ENCODE measurements around the gene CXorf65. TPM values are rescaled to one million over a fixed set of nuclear protein-coding genes. Genes with fewer than 3 reads are reported as not detected.

CXorf65 gene
- total and polyA plus RNA-seq, 2 donors from 2014 or later = 3.0 TPM; not detected in 1

DNA sequence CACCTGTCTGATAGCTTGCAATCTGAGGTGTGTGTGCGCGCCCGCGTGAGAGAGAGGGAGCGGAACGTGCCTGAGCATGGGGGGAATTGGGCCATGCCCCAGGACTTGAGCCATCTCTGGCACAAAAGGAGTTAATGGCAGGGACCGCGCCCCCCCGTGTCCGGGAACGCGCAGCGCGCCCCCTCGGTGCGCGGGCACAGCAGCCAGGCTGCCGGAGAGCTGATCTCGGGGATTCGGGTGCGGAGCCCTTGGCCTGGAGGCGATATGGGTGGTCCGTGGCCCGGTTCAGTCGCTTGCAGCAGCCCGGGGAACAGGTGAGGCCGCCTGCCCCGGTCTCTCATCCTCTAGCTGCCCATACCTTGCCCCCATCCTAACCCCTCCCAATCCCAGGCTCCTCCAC is 38.1 kb upstream of the CXorf65 start, which contains the start of gene NLGN3:
Gene NLGN3 (plus strand): TSS at position 191 of the 400 bp plus-strand sequence. CDS start 2,909 bp downstream, outside the sequence.
- Histone ChIP-seq H3K4me3 (ENCODE audit: low read length in 3 of 3) (peak within 1 kb of the TSS in 2 of 3 donors; percentile 13 to 30), H3K27me3 (ENCODE audit: control insufficient read depth, insufficient read depth, low read length) (no peaks in the 10 kb centered on the region), H3K4me1 (ENCODE audit: control insufficient read depth in 2 of 3, insufficient read depth in 2 of 3, low read depth in 1 of 3, low read length in 3 of 3) (peaks cover 0 to 6% (median 0%) of the 10 kb centered on the region in 3 donors), H3K9ac (ENCODE audit: low read length in 3 of 3) (no peak within 1 kb of the TSS), H3K9me3 (ENCODE audit: control insufficient read depth in 2 of 3, insufficient read depth in 1 of 3, low read length in 3 of 3) (no peaks in the 10 kb centered on the region), H3K36me3 (ENCODE audit: control insufficient read depth in 2 of 3, insufficient read depth in 3 of 3, low read length in 3 of 3) (no peaks in the 10 kb centered on the region), H3K27ac (ENCODE audit: low read depth in 2 of 2, low read length in 2 of 2) (no peak within 1 kb of the TSS)
- TF ChIP-seq, protein P1, sequence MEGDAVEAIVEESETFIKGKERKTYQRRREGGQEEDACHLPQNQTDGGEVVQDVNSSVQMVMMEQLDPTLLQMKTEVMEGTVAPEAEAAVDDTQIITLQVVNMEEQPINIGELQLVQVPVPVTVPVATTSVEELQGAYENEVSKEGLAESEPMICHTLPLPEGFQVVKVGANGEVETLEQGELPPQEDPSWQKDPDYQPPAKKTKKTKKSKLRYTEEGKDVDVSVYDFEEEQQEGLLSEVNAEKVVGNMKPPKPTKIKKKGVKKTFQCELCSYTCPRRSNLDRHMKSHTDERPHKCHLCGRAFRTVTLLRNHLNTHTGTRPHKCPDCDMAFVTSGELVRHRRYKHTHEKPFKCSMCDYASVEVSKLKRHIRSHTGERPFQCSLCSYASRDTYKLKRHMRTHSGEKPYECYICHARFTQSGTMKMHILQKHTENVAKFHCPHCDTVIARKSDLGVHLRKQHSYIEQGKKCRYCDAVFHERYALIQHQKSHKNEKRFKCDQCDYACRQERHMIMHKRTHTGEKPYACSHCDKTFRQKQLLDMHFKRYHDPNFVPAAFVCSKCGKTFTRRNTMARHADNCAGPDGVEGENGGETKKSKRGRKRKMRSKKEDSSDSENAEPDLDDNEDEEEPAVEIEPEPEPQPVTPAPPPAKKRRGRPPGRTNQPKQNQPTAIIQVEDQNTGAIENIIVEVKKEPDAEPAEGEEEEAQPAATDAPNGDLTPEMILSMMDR (IDR thresholded peaks at IDR 0.05; ENCODE audit: borderline replicate concordance, extremely low read depth, insufficient read depth) = no peak
- FAIRE-seq = no peak
- DNase-seq = peak in 3 of 5 donors; percentile 33 to 62 (median 42)
- intact Hi-C loops (cut with DNase I) = no loop called here

DNA sequence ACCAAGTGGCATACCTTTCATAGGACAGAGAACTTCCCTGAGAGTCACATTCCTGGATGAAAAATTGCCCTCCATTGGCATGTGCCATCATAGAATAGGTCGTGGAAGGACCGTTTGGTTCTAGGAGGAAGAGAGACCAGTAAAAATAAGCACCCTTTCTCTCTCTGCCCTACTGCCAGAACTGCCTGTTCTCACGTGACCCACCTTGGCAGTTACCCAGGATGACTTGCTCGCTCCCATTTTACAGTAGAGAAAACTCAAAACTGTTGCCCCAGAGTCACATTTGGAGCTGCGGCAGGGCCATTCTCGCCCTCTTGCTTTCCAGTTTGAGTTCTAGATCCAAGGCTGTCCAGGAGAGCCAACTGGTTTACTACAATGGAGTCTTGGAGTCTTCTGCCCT is 37.0 kb upstream of the CXorf65 start:
- Histone ChIP-seq H3K4me3 (ENCODE audit: low read length in 3 of 3) (no peak overlapping the region), H3K9me3 (ENCODE audit: control insufficient read depth in 2 of 3, insufficient read depth in 1 of 3, low read length in 3 of 3) (no peaks in the 10 kb centered on the region), H3K27me3 (ENCODE audit: control insufficient read depth, insufficient read depth, low read length) (no peaks in the 10 kb centered on the region), H3K36me3 (ENCODE audit: control insufficient read depth in 2 of 3, insufficient read depth in 3 of 3, low read length in 3 of 3) (peaks cover 0 to 7% (median 2%) of the 10 kb centered on the region in 3 donors), H3K27ac (ENCODE audit: low read depth in 2 of 2, low read length in 2 of 2) (no peak overlapping the region), H3K4me1 (ENCODE audit: control insufficient read depth in 2 of 3, insufficient read depth in 2 of 3, low read depth in 1 of 3, low read length in 3 of 3) (peaks cover 0 to 6% (median 0%) of the 10 kb centered on the region in 3 donors), H3K9ac (ENCODE audit: low read length in 3 of 3) (no peak overlapping the region)
- TF ChIP-seq, protein P1 (IDR thresholded peaks at IDR 0.05; ENCODE audit: borderline replicate concordance, extremely low read depth, insufficient read depth) = no peak
- DNase-seq (no peak), FAIRE-seq (no peak)
- intact Hi-C loops (cut with DNase I) = no loop called here

DNA sequence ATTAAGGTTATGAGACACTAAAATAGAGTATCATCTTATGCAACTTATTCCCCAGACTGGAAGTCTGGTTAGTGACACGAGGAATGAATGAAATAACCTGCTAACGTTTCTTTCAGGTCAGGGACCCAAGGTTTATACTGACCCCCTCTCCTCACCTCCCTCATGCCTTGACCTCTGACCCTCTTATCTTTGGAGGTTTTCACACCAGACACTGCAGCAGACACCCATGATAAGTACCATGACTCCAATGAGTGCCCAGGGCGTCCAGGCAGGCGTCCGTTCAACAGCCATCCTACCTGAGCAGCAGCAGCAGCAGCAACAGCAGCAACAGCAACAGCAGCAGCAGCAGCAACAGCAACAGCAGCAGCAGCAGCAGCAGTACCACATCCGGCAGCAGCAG is 33.9 kb upstream of the CXorf65 start:
- peaks cover 0 to 7% (median 6%) of the 10 kb centered on the region in 3 donors for H3K36me3 ChIP-seq (ENCODE audit: control insufficient read depth in 2 of 3, insufficient read depth in 3 of 3, low read length in 3 of 3)
- TF ChIP-seq, protein P1 (IDR thresholded peaks at IDR 0.05; ENCODE audit: borderline replicate concordance, extremely low read depth, insufficient read depth) = no peak
- FAIRE-seq (no peak), DNase-seq (no peak)
- H3K9me3 ChIP-seq (ENCODE audit: control insufficient read depth in 2 of 3, insufficient read depth in 1 of 3, low read length in 3 of 3) = no peaks in the 10 kb centered on the region
- H3K4me3 ChIP-seq (ENCODE audit: low read length in 3 of 3) = no peak overlapping the region
- peaks cover 0 to 1% (median 0%) of the 10 kb centered on the region in 3 donors for H3K4me1 ChIP-seq (ENCODE audit: control insufficient read depth in 2 of 3, insufficient read depth in 2 of 3, low read depth in 1 of 3, low read length in 3 of 3)
- no peak overlapping the region for H3K27ac ChIP-seq (ENCODE audit: low read depth in 2 of 2, low read length in 2 of 2)
- H3K27me3 ChIP-seq (ENCODE audit: control insufficient read depth, insufficient read depth, low read length) = no peaks in the 10 kb centered on the region
- no peak overlapping the region for H3K9ac ChIP-seq (ENCODE audit: low read length in 3 of 3)
- intact Hi-C loops (cut with DNase I) = no loop called here

DNA sequence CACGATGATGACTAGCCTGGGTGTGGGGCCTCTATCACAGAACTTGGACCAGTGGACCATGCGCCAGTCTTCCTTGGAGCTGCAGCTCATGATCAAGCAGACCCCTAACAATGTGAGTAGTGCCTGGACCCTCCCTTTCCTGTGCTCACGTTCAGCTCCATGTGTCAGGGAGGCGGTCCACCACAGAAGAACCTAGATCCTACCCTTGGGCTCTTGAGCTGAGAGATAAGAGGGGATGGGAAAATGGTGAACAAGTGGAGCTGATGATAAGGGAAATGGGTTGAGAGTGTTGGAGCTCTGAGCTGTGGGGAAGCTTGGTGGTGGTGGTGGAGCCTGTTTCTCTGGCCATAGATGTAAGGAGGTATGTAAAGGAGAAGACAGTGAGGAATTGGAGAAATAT is 25.0 kb upstream of the CXorf65 start:
- peaks cover 9 to 41% (median 35%) of the 10 kb centered on the region in 3 donors for H3K36me3 ChIP-seq (ENCODE audit: control insufficient read depth in 2 of 3, insufficient read depth in 3 of 3, low read length in 3 of 3)
- no peak overlapping the region for H3K4me3 ChIP-seq (ENCODE audit: low read length in 3 of 3)
- FAIRE-seq (no peak), DNase-seq (no peak)
- H3K27me3 ChIP-seq (ENCODE audit: control insufficient read depth, insufficient read depth, low read length) = no peaks in the 10 kb centered on the region
- H3K9me3 ChIP-seq (ENCODE audit: control insufficient read depth in 2 of 3, insufficient read depth in 1 of 3, low read length in 3 of 3) = no peaks in the 10 kb centered on the region
- intact Hi-C loops (cut with DNase I) = no loop called here
- TF ChIP-seq, protein P1 (IDR thresholded peaks at IDR 0.05; ENCODE audit: borderline replicate concordance, extremely low read depth, insufficient read depth) = no peak
- H3K4me1 ChIP-seq (ENCODE audit: control insufficient read depth in 2 of 3, insufficient read depth in 2 of 3, low read depth in 1 of 3, low read length in 3 of 3) = no peaks in the 10 kb centered on the region
- H3K27ac ChIP-seq (ENCODE audit: low read depth in 2 of 2, low read length in 2 of 2) = no peak overlapping the region
- H3K9ac ChIP-seq (ENCODE audit: low read length in 3 of 3) = no peak overlapping the region

Measured in kidney (tissue), 14 donors.